Ascending aorta (tissue), 2 donors: ENCODE data around the gene TAS1R3. TPM values are rescaled to one million over a fixed set of nuclear protein-coding genes. Genes with fewer than 3 reads are reported as not detected.
"Not testable (repeated sequence)": the region's sequence is repeated elsewhere in the genome, so short reads cannot be mapped to it uniquely, and the experiment has no call there.

ENCODE experiments used
- DNase-seq, 2 donors: peaks; one replicate each; pipeline ENCODE4 v3.0.0-alpha.2; 2019; ENCODE audit warnings: low spot score in 2 of 2
- H3K27ac ChIP-seq, 2 donors: fragments of 200-600 bp; sonication (generic); one replicate each; pipeline ENCODE4 v1.5.1; 2016 to 2017; ENCODE audit warnings: mild to moderate bottlenecking in 1 of 2
- H3K27me3 ChIP-seq: fragments of 200-600 bp; sonication (generic); one replicate; pipeline ENCODE4 v1.5.1; 2017
- H3K36me3 ChIP-seq, 2 donors: fragments of 200-600 bp; sonication (generic); one replicate each; pipeline ENCODE4 v1.5.1; 2016
- H3K4me1 ChIP-seq, 2 donors: fragments of 200-600 bp; sonication (generic); one replicate each; pipeline ENCODE4 v1.5.1; 2016 to 2017; ENCODE audit warnings: mild to moderate bottlenecking in 1 of 2
- H3K4me3 ChIP-seq, 2 donors: fragments of 200-600 bp; sonication (generic); one replicate each; pipeline ENCODE4 v1.5.1; 2016 to 2017; ENCODE audit warnings: mild to moderate bottlenecking in 1 of 2
- H3K9me3 ChIP-seq, 2 donors: fragments of 200-600 bp; sonication (generic); one replicate each; pipeline ENCODE4 v1.5.1; 2016
- CTCF ChIP-seq, 3 experiments: fragments of 200-600 bp in 2 of 3; fragments of 450-650 bp in 1 of 3; sonication (generic) in 2 of 3; IDR thresholded peaks; one replicate each; pipeline ENCODE4 v1.5.1; 2016 to 2019; ENCODE audit warnings: antibody characterized with exemption in 3 of 3, mild to moderate bottlenecking in 1 of 3, moderate library complexity in 1 of 3
- intact Hi-C: fragments of 100-400 bp; cut with DNase I; formaldehyde crosslinking; loops from one replicate; pipeline ENCODE4 v1.15.1; 2023
- total RNA-seq: library from RNA; depleted of rRNA; stranded (reverse); fragments of >200 nt; gene quantifications from one replicate; pipeline ENCODE4 v1.1.0, GENCODE V29; 2016

Gene TAS1R3
- total RNA-seq, 1 donor from 2014 or later, result 2.7 TPM

DNA sequence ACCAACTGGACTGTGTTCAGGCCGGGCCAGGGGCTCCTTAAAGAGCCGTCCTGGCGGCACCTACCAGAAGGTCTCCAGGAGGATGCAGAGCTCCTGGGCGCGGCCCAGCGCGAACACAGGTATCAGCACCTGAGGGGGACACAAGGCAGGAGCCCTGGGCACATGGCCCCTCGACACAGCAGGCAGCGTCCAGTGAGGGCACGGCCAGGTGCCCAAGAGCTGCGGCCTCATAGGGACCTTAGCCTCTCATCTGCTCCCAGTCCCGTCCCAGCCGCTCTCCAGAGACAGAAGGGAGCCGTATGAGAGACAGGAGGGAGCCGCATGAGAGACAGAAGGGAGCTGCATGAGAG, 16.9 kb upstream of the TAS1R3 start:
- Histone ChIP-seq H3K4me1 (peaks cover 3 to 20% of the 10 kb centered on the region in 2 donors), H3K4me3 (no peak overlapping the region), H3K9me3 (no peaks in the 10 kb centered on the region), H3K27ac (no peak overlapping the region), H3K27me3 (no peaks in the 10 kb centered on the region), H3K36me3 (peaks cover 54 to 67% of the 10 kb centered on the region in 2 donors)
- TF ChIP-seq CTCF (IDR thresholded peaks at IDR 0.05), result no peak
- DNase-seq, result no peak
- intact Hi-C loops, result no loop called here

GRCh38 chr1:1314678-1315335, 16.3 kb upstream of the TAS1R3 start:
- Histone ChIP-seq H3K27me3 (no peaks in the 10 kb centered on the region), H3K4me3 (no peak overlapping the region), H3K36me3 (peaks cover 60 to 71% of the 10 kb centered on the region in 2 donors), H3K9me3 (no peaks in the 10 kb centered on the region), H3K4me1 (peaks cover 3 to 14% of the 10 kb centered on the region in 2 donors), H3K27ac (no peak overlapping the region)
- no peak for DNase-seq
- TF ChIP-seq CTCF (IDR thresholded peaks at IDR 0.05), result no peak
- intact Hi-C loops, result no loop called here

DNA sequence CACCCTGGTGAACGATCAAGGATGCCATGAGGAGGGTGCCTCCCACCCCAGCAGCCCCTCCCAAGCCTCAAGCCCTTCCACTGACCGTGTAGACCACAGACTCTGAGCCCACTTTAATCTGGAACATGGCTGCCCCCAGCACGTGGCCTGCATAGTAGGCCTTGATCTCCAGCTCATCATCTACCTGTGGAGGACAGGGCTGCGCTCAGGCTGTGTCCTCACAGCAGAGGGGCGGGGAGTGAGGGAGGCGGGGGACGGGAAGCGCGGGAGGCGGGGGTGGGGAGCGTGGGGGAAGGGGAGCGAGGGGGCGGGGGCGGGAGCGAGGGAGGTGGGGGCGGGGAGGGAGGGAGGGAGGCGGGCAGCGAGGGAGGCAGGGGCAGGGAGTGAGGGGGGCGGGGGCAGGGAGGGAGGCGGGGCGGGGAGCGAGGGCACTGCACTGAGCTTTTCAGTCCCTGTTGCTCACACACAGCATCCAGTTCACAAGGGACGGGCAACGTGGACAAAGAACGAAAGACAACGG, 15.6 kb upstream of the TAS1R3 start:
- Histone ChIP-seq H3K27ac (no peak overlapping the region), H3K9me3 (no peaks in the 10 kb centered on the region), H3K4me3 (no peak overlapping the region), H3K4me1 (peaks cover 3 to 12% of the 10 kb centered on the region in 2 donors), H3K27me3 (no peaks in the 10 kb centered on the region), H3K36me3 (peaks cover 67 to 70% of the 10 kb centered on the region in 2 donors)
- intact Hi-C loops, result no loop called here
- TF ChIP-seq CTCF (IDR thresholded peaks at IDR 0.05), result no peak
- no peak for DNase-seq

- H3K27ac ChIP-seq, DNase-seq, H3K4me3 ChIP-seq, intact Hi-C loops, H3K27me3 ChIP-seq, H3K9me3 ChIP-seq: not testable (repeated sequence)
- peaks cover 62 to 64% of the 10 kb centered on the region in 2 donors for H3K36me3 ChIP-seq
- peaks cover 3 to 15% of the 10 kb centered on the region in 2 donors for H3K4me1 ChIP-seq
These were observed 14.9 kb upstream of the TAS1R3 start for GRCh38 chr1:1316199-1316598.

DNA sequence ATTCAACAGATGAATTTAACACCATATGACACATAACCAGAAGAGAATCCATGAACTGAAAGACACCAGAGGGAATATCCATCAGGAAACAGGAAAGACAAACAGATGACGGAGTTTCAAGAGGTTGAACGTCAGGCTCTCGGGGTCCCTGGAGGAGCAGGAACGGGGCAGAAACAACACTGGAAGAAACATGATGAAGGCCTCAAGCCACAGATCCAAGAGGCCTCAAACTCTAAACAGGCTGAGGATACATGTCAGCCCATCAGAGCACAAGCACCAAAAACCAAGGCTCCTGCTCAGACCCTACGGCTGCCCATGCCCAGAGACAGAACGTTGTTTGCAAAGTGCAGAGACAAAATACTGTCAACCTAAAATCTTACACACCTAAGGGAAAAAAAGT, 13.7 kb upstream of the TAS1R3 start:
- H3K9me3 ChIP-seq, result no peaks in the 10 kb centered on the region
- H3K36me3 ChIP-seq, result peaks cover 50 to 60% of the 10 kb centered on the region in 2 donors
- H3K27ac ChIP-seq, result peak overlapping the region; percentile 70 to 74
- H3K4me1 ChIP-seq, result peaks cover 3 to 23% of the 10 kb centered on the region in 2 donors
- no peak for TF ChIP-seq CTCF (IDR thresholded peaks at IDR 0.05)
- DNase-seq, result no peak
- no peaks in the 10 kb centered on the region for H3K27me3 ChIP-seq
- intact Hi-C loops, result no loop called here
- no peak overlapping the region for H3K4me3 ChIP-seq

DNA sequence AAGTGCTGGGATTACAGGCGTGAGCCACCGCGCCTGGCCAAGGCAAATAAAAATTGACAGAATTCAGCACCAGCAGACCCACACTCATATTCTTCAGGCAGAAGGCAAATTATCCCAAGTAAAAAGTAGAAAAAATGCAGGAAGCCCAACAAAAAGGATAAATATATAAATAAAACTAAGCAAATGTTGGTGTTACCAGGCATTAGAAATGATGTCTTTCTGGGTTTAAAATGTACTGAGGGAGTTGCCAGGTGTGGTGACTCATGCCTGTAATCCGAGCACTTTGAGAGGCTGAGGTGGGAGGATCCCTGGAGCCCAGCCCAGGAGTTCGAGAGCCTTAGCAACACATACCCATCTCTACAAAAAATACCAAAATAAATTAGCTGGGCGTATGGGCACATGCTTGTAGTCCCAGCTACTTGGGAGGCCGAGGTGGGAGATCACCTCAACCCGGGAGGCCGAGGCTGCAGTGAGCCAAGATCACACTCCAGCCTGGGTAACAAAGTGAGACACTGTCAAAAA, 12.9 kb upstream of the TAS1R3 start:
- intact Hi-C loops, result no loop called here
- no peak overlapping the region for H3K4me3 ChIP-seq
- peaks cover 3 to 29% of the 10 kb centered on the region in 2 donors for H3K4me1 ChIP-seq
- H3K27ac ChIP-seq, result peak overlapping the region; percentile 70 to 74
- peak; percentile 65 to 93 for DNase-seq
- H3K36me3 ChIP-seq, result peaks cover 42 to 52% of the 10 kb centered on the region in 2 donors
- no peak for TF ChIP-seq CTCF (IDR thresholded peaks at IDR 0.05)
- H3K27me3 ChIP-seq, result no peaks in the 10 kb centered on the region
- no peaks in the 10 kb centered on the region for H3K9me3 ChIP-seq
